ENCODE results near the gene CDHR5. TPM values are rescaled to one million over a fixed set of nuclear protein-coding genes. Genes with fewer than 3 reads are reported as not detected.
A peak's percentile ranks its signal among the peaks of the same experiment; 100 is the strongest.

The CDHR5 gene
- polyA plus RNA-seq, 1 of the 3 experiments (the other 2 are of a cell fraction): not detected

DNA sequence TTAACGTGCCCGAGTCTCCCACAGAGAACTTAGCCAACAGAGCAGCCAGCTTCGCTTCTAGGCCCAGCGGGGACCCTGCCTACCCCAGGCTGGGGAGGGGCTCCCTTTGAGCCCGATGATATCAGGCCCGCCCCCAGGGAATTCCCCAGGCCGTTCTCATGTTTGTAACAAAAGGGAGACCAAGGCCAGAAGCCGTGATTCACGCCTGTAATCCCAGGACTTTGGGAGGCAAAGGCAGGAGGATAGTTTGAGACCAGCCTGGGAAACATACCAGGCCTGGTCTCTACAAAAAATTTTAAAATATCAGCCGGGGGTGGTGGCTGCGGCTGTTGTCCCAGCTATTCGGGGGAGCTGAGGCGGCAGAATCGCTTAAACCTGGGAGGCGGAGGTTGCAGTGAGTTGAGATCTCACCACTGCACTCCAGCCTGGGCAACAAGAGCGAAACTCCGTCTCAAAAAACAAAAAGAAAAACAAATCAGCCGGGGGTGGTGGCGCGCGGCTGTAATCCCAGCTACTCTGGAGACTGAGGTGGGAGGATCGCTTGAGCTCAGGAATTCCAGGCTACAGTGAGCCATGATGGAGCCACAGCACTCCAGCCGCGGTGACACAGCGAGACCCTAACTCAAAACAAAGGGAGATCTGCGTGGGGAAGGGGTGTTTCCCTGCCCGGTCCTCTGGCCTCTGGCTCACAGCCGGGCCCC, 14.0 kb upstream of the CDHR5 start:
- Histone ChIP-seq H3K4me1 (ENCODE audit: control insufficient read depth in 1 of 2, insufficient read depth in 2 of 2, low read depth in 1 of 2, low read length in 1 of 2) (peaks cover 0 to 12% of the 10 kb centered on the region in 2 experiments; a peak in 1 of 4 replicates), H3K9me2 (no peaks in the 10 kb centered on the region), H3K27ac (ENCODE audit: low read depth in 2 of 2, low read length in 1 of 2) (no peak overlapping the region), H4K20me1 (ENCODE audit: insufficient read depth) (peaks cover 7% of the 10 kb centered on the region; the same call in 1 of the 2 replicates), H3K9ac (no peak overlapping the region), H3K79me2 (ENCODE audit: insufficient read depth) (no peaks in the 10 kb centered on the region), H3K36me3 (replicated peaks in 1 of 2; ENCODE audit: control insufficient read depth in 1 of 2, insufficient read depth in 2 of 2, low read length in 1 of 2) (peaks cover 0 to 1% of the 10 kb centered on the region in 2 experiments), H3K9me3 (no peaks in the 10 kb centered on the region), H3K27me3 (ENCODE audit: insufficient read depth) (no peaks in the 10 kb centered on the region), H3K4me2 (no peak overlapping the region), H2AFZ (ENCODE audit: low read depth) (no peak overlapping the region), H3F3A (replicated peaks; ENCODE audit: insufficient read depth) (no peaks in the 10 kb centered on the region), H3K4me3 (ENCODE audit: low read depth in 2 of 2, low read length in 1 of 2) (no peak overlapping the region)
- DNase-seq: peak; percentile 30
- CTCF ChIA-PET: interaction anchor here (1.0 to 1.5 kb wide), 3 partner anchors 44 to 123 kb away, joined by 3 to 4 read pairs (median 3); no protein-coding TSS in a partner anchor
- POLR2A ChIA-PET: interaction anchor here (1.0 to 1.1 kb wide), 2 partner anchors 57 to 64 kb away, joined by 3 read pairs; partner anchors contain the start of genes DEAF1 and TMEM80
- WGBS (ENCODE audit: low lambda C conversion rate): 90% methylated on average over 22 of the region's 28 CpGs
- TF ChIP-seq, protein P1, sequence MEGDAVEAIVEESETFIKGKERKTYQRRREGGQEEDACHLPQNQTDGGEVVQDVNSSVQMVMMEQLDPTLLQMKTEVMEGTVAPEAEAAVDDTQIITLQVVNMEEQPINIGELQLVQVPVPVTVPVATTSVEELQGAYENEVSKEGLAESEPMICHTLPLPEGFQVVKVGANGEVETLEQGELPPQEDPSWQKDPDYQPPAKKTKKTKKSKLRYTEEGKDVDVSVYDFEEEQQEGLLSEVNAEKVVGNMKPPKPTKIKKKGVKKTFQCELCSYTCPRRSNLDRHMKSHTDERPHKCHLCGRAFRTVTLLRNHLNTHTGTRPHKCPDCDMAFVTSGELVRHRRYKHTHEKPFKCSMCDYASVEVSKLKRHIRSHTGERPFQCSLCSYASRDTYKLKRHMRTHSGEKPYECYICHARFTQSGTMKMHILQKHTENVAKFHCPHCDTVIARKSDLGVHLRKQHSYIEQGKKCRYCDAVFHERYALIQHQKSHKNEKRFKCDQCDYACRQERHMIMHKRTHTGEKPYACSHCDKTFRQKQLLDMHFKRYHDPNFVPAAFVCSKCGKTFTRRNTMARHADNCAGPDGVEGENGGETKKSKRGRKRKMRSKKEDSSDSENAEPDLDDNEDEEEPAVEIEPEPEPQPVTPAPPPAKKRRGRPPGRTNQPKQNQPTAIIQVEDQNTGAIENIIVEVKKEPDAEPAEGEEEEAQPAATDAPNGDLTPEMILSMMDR (IDR thresholded peaks at IDR 0.05): no peak
- TF ChIP-seq JUND (IDR thresholded peaks at IDR 0.05) (no peak), ELF1 (IDR thresholded peaks at IDR 0.05) (no peak), RXRA (IDR thresholded peaks at IDR 0.05; ENCODE audit: borderline replicate concordance, low read depth) (no peak)

DNA sequence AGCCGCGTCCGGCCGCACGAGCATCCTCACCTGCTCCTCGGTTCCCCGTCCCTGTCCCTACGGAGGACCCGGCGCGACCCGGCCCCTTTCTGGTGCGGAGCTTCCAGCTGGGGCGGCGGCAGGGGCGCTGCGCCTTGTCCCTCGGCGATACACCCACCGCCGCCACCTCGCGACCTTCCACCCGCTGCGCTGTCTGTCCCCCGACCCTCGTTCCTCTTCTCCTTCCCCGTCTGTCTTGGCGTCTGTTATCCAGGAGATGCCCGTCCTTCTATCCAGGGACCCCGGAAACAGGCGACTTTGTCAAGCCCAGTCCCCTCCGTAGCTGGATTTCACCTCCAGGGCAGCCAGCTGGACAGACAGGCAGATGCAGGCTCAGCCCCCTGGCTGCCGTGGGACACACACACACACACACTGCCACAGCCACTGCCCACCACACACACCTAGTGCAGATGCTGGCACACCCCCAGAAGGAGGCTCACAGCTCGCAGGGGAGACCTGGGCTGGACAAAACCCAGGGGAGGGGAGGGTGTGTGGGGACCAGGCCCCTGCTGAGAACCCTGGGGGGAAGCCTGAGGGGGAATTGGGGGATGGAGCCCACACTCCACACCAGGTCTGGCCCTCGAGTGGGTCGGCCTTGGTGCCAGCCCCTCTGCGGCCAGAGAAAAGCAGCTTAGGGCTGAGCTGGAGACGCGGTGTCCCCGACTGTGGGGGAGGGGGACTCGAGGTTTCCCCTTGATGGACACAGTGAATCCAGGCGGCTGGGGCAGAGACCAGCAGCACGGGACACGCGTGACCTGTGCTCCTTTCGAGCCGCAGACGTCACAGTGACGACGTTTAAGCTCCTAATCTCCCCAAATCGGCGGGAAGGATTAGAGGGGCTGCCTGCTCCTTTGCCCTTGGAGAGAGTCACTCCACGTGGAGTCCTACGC, 13.1 kb upstream of the CDHR5 start:
- H3K9me2 ChIP-seq: no peaks in the 10 kb centered on the region
- peaks cover 0 to 12% of the 10 kb centered on the region in 2 experiments; a peak in 1 of 4 replicates for H3K4me1 ChIP-seq (ENCODE audit: control insufficient read depth in 1 of 2, insufficient read depth in 2 of 2, low read depth in 1 of 2, low read length in 1 of 2)
- DNase-seq: peak; percentile 73
- peak overlapping the region in 1 of 2 experiments; percentile 28; a peak in 1 of 4 replicates for H3K4me3 ChIP-seq (ENCODE audit: low read depth in 2 of 2, low read length in 1 of 2)
- WGBS (ENCODE audit: low lambda C conversion rate): 89% methylated on average over 47 of the region's 55 CpGs
- no peaks in the 10 kb centered on the region for H3K79me2 ChIP-seq (ENCODE audit: insufficient read depth)
- H3K4me2 ChIP-seq: no peak overlapping the region
- H2AFZ ChIP-seq (ENCODE audit: low read depth): no peak overlapping the region
- H3K27me3 ChIP-seq (ENCODE audit: insufficient read depth): no peaks in the 10 kb centered on the region
- CTCF ChIA-PET: interaction anchor here (0.5 to 1.5 kb wide), 6 partner anchors 44 to 157 kb away, joined by 3 to 4 read pairs (median 3); no protein-coding TSS in a partner anchor
- POLR2A ChIA-PET: interaction anchor here (1.0 to 1.1 kb wide), 2 partner anchors 58 to 63 kb away, joined by 3 read pairs; partner anchors contain the start of genes DEAF1 and TMEM80
- no peaks in the 10 kb centered on the region for H3K36me3 ChIP-seq (replicated peaks in 1 of 2; ENCODE audit: control insufficient read depth in 1 of 2, insufficient read depth in 2 of 2, low read length in 1 of 2)
- no peak overlapping the region for H3K27ac ChIP-seq (ENCODE audit: low read depth in 2 of 2, low read length in 1 of 2)
- no peak overlapping the region for H3K9ac ChIP-seq
- H3K9me3 ChIP-seq: no peaks in the 10 kb centered on the region
- peaks cover 7% of the 10 kb centered on the region; the same call in 1 of the 2 replicates for H4K20me1 ChIP-seq (ENCODE audit: insufficient read depth)
- H3F3A ChIP-seq (replicated peaks; ENCODE audit: insufficient read depth): peaks cover 5% of the 10 kb centered on the region
- TF ChIP-seq, protein P2, sequence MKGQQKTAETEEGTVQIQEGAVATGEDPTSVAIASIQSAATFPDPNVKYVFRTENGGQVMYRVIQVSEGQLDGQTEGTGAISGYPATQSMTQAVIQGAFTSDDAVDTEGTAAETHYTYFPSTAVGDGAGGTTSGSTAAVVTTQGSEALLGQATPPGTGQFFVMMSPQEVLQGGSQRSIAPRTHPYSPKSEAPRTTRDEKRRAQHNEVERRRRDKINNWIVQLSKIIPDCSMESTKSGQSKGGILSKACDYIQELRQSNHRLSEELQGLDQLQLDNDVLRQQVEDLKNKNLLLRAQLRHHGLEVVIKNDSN (IDR thresholded peaks at IDR 0.05; ENCODE audit: borderline replicate concordance, low read depth): no peak
- TF ChIP-seq EP300 (IDR thresholded peaks at IDR 0.05; ENCODE audit: borderline replicate concordance in 1 of 2, low read depth in 1 of 2, low read length in 1 of 2) (no peak), RAD21 (IDR thresholded peaks at IDR 0.05; ENCODE audit: low read length) (no peak), GATA2 (CRISPR knock-in tag; IDR thresholded peaks at IDR 0.05) (no peak), SIN3A (IDR thresholded peaks at IDR 0.05; ENCODE audit: borderline replicate concordance, low read depth, low read length) (no peak), TEAD4 (IDR thresholded peaks at IDR 0.05; ENCODE audit: borderline replicate concordance, insufficient read depth) (no peak), RXRA (IDR thresholded peaks at IDR 0.05; ENCODE audit: borderline replicate concordance, low read depth) (no peak), MXI1 (IDR thresholded peaks at IDR 0.05; ENCODE audit: low read depth, low read length) (no peak), SMC3 (IDR thresholded peaks at IDR 0.05; ENCODE audit: low read depth, low read length) (no peak)
- TF ChIP-seq, protein P3, sequence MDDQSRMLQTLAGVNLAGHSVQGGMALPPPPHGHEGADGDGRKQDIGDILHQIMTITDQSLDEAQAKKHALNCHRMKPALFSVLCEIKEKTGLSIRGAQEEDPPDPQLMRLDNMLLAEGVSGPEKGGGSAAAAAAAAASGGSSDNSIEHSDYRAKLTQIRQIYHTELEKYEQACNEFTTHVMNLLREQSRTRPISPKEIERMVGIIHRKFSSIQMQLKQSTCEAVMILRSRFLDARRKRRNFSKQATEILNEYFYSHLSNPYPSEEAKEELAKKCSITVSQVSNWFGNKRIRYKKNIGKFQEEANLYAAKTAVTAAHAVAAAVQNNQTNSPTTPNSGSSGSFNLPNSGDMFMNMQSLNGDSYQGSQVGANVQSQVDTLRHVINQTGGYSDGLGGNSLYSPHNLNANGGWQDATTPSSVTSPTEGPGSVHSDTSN (IDR thresholded peaks at IDR 0.05): no peak
- TF ChIP-seq, protein P1 (IDR thresholded peaks at IDR 0.05): no peak
